Activated T-helper 2 cell treated with anti-CD3 and anti-CD28 coated beads, Interferon-gamma antibody, Interleukin-2, Interleukin-4, amounts not matched to agents 10 μg/mL and 5 μg/mL and 100 μg/mL, durations not matched to agents 14 hours and 24 hours and 36 hours (primary cell): ENCODE results near the gene CDKN3. TPM values are rescaled to one million over a fixed set of nuclear protein-coding genes. Genes with fewer than 3 reads are reported as not detected.
"Not testable (repeated sequence)": the region's sequence is repeated elsewhere in the genome, so short reads cannot be mapped to it uniquely, and the experiment has no call there.

Experiments
- DNase-seq: peaks from one replicate; pipeline ENCODE4 v3.0.0; 2021; ENCODE audit warnings: low spot score
- H3K27ac Mint-ChIP-seq: one replicate; pipeline ENCODE4 v1.8.0; 2021; ENCODE audit warnings: mixed read lengths
- H3K27me3 Mint-ChIP-seq: one replicate; pipeline ENCODE4 v1.8.0; 2021; ENCODE audit warnings: low read depth, mixed read lengths
- H3K36me3 Mint-ChIP-seq: one replicate; pipeline ENCODE4 v1.8.0; 2021; ENCODE audit warnings: low read depth, mixed read lengths
- H3K4me1 Mint-ChIP-seq: one replicate; pipeline ENCODE4 v1.8.0; 2021; ENCODE audit warnings: low read depth, mixed read lengths
- H3K4me3 Mint-ChIP-seq: one replicate; pipeline ENCODE4 v1.8.0; 2021; ENCODE audit warnings: low read depth, mild to moderate bottlenecking, moderate library complexity, mixed read lengths
- H3K9me3 Mint-ChIP-seq: one replicate; pipeline ENCODE4 v1.8.0; 2021; ENCODE audit warnings: mixed read lengths
- intact Hi-C: fragments of 100-400 bp; cut with micrococcal nuclease; formaldehyde crosslinking; loops from one replicate; pipeline ENCODE4 v1.15.1; 2023
- total RNA-seq: library from RNA; stranded (reverse); gene quantifications from 2 replicates; pipeline ENCODE4 v1.2.3, GENCODE V29; 2022

The CDKN3 gene
- total RNA-seq, 1 donor from 2014 or later, result 57.5 TPM

DNA sequence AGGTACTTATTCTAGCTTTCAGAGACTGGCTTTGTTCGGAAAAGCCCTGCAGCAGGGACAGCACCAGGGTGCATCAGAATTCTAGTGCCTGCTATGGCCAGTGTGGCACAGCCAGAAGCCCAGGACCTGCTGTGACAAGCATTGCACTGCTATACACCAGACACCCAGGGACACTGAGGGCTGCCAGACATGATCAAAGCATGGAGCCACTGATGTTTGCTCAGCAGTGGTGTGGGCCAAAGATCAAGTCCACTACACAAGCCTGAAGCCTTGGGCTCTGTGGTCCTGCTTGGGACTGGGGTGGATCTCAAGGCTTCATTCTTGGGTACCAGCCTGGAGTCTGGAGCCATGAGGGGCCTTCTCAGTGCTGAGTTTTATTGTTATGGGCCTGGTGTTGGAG, 36.1 kb upstream of the CDKN3 start:
- Mint-ChIP-seq H3K4me1 (peaks cover 2% of the 10 kb centered on the region), H3K4me3 (no peak overlapping the region), H3K27me3 (peaks cover 40% of the 10 kb centered on the region), H3K36me3 (no peaks in the 10 kb centered on the region), H3K9me3 (no peaks in the 10 kb centered on the region), H3K27ac (no peak overlapping the region)
- no peak for DNase-seq
- intact Hi-C loops, result no loop called here

DNA sequence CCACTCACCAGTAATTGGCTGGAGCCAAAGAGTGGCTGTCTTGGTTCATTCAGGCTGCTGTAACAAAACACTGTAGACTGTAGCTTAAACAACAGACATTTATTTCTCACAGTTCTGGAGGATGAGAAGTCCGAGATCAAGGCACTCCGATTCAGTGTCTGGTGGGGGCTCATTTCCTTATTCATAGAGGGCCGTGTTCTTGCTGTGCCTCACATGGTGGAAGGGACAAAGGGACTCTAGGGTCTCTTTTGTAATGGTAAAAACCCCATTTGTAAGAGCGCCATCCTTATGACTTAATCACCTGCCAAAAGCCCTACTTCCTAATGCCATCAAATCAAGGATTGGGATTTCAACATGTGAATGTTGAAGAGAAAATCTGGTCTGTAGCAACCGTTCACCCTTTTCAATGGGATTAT, 34.7 kb upstream of the CDKN3 start:
- Mint-ChIP-seq H3K27me3 (peaks cover 35% of the 10 kb centered on the region), H3K4me1 (peaks cover 2% of the 10 kb centered on the region), H3K27ac (no peak overlapping the region), H3K36me3 (no peaks in the 10 kb centered on the region), H3K4me3 (no peak overlapping the region), H3K9me3 (no peaks in the 10 kb centered on the region)
- intact Hi-C loops, result no loop called here
- no peak for DNase-seq

DNA sequence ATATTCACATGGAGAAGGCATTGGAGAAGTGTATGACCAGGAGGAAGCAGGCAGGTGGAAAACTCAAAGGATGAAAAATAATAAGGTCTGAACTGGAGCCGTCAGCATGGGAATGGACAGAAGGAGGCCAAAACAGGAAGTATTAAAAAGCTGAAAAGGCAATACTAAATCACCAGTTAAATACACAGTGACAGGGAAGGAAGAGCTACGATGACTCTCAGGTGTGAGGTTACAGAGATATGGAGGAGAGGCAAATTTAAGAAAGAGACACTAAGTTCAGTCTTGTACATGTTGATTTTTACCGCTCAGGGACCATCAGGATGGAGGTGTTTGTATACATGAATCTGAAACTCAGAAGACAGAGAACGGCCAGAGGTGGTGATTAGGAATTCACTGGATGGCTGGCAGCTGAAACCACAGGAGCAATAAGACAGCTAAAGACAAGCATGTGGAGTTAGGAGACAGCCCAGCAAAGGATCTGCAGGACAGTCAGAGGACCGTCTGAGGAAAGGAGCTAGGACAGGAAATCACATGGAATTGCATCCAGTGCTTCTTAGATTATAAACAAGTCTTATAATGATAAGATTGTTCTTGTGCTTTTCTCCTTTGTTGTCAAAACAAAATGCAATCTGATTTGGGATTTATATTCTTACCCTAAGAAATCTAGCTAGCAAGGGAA, 33.9 kb upstream of the CDKN3 start:
- H3K36me3 Mint-ChIP-seq, result no peaks in the 10 kb centered on the region

DNA sequence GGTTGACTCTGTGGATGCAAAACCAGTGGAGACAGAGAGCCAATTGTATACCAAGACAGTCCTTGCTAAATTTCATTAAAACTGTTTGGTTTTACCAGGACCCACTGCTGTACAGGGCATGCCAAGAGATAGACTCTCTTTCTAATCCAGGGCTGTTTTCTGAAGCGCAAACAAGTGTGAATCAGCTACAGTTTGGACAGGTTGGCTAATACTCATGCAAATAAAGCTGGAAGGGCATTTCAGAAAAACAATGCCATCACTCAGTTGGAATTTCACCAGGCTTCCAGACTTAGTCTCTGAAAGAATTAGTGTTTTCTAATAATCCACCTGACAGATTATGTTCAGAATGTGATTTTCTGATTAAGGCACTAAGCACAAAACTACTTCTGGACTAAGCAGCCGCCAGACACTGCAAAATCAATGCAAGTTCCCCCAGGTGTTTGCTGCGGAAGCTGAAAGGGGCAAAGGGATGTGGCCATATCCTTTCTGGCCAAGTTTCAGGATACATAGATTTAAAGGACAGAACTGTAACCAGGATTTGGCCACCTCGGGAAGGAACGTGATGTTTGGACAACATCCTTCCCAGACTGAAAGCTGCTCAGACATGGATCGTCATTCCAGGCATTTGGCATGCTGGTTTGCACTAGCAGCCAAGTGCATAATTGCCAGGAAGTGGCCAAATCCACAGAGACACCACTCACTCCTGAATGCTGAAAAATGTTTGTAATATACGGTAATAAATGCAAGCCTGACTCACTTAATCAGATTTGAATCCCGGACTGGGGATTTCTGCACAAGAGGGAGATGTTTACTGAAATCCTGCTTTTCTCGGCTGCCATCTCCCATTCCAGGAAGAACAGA, 32.0 kb upstream of the CDKN3 start:
- Mint-ChIP-seq H3K9me3 (no peaks in the 10 kb centered on the region), H3K27ac (no peak overlapping the region), H3K36me3 (no peaks in the 10 kb centered on the region), H3K27me3 (peaks cover 21% of the 10 kb centered on the region), H3K4me3 (no peak overlapping the region), H3K4me1 (peaks cover 4% of the 10 kb centered on the region)
- no peak for DNase-seq
- intact Hi-C loops, result no loop called here

More for the DNA sequence above, 33.9 kb upstream of the CDKN3 start:
- Mint-ChIP-seq H3K4me1 (peaks cover 2% of the 10 kb centered on the region), H3K9me3 (no peaks in the 10 kb centered on the region), H3K27me3 (peaks cover 31% of the 10 kb centered on the region), H3K27ac (no peak overlapping the region), H3K4me3 (no peak overlapping the region)
- no peak for DNase-seq
- intact Hi-C loops, result no loop called here

DNA sequence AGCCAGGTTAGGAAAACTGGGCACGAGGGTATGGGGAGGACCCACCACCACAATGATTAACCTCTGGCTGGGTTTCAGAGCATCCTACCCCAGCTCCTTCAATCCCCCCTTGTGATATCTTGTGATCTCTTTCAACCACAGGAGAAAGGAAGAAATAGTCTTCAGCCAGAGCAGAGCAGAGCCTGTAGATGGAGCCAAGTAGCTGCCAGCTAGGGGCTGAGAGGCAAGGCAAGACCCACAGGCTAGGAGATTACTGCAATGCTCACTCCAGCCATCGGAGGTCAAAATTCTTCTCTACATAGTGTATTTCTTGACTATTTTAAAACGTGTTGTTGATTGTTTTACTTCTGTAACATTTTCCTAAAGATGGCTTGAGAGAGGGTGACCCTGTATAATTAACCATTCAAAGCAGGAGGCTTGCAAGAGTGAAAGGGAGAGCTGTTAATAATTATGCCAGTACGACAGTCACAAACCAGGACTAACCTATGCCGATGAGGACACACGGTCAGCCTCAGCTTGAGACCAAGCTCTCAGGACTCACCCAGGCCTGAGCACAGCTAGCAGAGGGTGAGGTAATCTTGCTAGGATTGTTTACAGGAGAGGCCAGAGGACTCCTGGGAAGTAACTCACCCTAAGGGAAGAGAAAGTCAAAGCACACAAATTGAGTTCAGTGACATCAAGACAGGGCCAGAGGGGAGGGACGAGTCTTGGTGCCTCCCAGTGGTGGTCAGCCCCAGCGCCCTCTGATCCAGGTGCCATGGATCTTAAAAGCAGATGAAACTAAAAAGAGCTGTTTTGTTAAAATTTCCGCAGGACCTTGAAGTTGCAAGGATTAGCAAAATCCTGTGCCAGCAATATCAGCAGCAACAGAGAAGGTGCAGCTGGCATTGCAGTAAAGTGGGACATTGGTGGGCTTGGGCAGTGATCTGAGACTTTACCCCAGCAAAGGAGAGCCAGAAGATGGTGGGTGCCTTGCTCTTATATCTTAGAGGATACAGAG, 29.8 kb upstream of the CDKN3 start:
- H3K4me3 Mint-ChIP-seq, result no peak overlapping the region
- no peaks in the 10 kb centered on the region for H3K36me3 Mint-ChIP-seq
- H3K9me3 Mint-ChIP-seq, result no peaks in the 10 kb centered on the region
- no peak for DNase-seq
- intact Hi-C loops, result no loop called here
- H3K27me3 Mint-ChIP-seq, result peaks cover 13% of the 10 kb centered on the region
- peaks cover 9% of the 10 kb centered on the region for H3K4me1 Mint-ChIP-seq
- H3K27ac Mint-ChIP-seq, result no peak overlapping the region

DNA sequence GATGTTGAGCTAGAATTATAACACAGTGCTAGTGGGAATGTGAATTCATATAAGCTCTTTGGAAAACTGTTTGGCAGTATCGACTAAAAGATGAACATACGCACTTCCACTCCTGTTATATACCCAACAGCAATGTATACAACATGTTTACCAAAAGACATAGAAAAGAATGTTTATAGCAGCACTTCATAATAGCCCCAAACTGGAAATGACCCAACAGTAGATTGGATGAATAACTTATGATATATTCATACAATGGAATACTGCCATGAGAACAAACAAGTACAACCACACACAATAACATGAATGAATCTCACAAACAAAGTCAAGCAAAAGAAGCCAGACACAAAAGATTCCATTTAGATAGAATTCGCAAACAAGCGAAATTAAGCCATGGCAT, 28.5 kb upstream of the CDKN3 start:
- no peak overlapping the region for H3K27ac Mint-ChIP-seq
- H3K36me3 Mint-ChIP-seq, result no peaks in the 10 kb centered on the region
- intact Hi-C loops, result no loop called here

DNA sequence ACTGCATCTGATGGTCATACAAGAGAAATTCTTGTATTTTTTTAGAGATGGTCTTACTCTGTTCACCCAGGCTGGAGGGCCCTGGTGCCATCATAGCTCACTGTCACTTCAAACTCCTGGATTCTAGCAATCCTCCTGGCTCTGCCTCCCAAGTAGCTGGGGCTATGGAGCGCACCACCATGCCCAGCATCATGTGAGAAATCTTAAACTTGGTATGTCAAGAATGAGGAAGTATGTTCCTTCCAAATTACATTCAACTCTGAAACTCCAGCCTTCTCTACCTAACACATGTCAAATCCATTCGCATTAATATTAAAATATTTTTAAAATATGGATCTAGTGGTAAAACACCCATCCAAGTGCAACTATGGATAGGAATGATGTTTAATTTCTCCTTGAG, 27.5 kb upstream of the CDKN3 start:
- Mint-ChIP-seq H3K36me3 (no peaks in the 10 kb centered on the region), H3K9me3 (no peaks in the 10 kb centered on the region), H3K4me1 (peaks cover 7% of the 10 kb centered on the region), H3K27me3 (peaks cover 4% of the 10 kb centered on the region), H3K4me3 (no peak overlapping the region), H3K27ac (no peak overlapping the region)
- no peak for DNase-seq
- intact Hi-C loops, result no loop called here

More for the DNA sequence above, 28.5 kb upstream of the CDKN3 start:
- H3K4me1 Mint-ChIP-seq, result peaks cover 7% of the 10 kb centered on the region
- H3K4me3 Mint-ChIP-seq, result no peak overlapping the region
- no peaks in the 10 kb centered on the region for H3K9me3 Mint-ChIP-seq
- no peak for DNase-seq
- H3K27me3 Mint-ChIP-seq, result peaks cover 6% of the 10 kb centered on the region

DNA sequence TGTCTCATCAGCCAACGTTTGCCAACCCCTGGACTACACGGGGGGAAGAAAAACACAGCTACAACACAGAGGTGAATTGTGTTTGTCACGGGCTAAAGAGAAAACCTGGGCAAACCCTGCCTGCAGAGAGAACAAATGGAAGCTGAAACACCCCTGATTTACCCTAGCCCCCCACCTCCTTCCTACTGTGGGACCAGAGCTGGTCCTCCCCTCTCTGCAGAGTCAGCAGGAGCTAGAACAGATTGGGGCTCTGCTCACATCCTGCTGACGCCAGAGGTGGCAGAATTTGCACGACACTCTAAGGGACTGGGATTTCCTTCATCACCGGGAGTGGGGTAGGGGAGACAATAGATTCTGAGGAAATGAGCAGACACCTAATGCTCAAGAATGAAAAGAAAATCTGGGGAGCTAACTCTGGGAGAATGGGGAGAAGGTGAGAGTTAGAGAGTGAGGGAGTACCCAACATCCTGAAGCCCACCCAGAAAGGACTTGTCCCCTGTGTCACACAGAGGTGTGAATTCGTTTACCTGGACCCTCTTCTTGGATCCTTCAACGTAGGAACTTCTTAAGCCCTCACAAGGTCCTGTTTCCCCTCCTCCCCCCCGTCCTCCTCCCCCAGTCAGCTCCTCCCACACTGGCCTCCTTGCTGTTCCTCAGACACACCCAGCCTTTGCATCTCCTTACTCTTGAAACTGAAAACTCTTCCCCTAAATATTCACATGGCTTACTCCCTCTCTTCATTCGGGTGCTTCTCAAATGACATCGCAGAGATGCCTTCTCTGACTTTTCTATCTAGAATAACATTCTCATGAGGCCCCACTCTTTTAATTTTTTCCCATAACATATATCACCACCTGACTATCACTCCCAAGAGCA, 26.2 kb upstream of the CDKN3 start:
- peaks cover 7% of the 10 kb centered on the region for H3K27me3 Mint-ChIP-seq
- no peak overlapping the region for H3K4me3 Mint-ChIP-seq
- intact Hi-C loops, result no loop called here
- no peak overlapping the region for H3K27ac Mint-ChIP-seq
- H3K36me3 Mint-ChIP-seq, result no peaks in the 10 kb centered on the region
- H3K4me1 Mint-ChIP-seq, result peaks cover 7% of the 10 kb centered on the region
- no peaks in the 10 kb centered on the region for H3K9me3 Mint-ChIP-seq
- no peak for DNase-seq

DNA sequence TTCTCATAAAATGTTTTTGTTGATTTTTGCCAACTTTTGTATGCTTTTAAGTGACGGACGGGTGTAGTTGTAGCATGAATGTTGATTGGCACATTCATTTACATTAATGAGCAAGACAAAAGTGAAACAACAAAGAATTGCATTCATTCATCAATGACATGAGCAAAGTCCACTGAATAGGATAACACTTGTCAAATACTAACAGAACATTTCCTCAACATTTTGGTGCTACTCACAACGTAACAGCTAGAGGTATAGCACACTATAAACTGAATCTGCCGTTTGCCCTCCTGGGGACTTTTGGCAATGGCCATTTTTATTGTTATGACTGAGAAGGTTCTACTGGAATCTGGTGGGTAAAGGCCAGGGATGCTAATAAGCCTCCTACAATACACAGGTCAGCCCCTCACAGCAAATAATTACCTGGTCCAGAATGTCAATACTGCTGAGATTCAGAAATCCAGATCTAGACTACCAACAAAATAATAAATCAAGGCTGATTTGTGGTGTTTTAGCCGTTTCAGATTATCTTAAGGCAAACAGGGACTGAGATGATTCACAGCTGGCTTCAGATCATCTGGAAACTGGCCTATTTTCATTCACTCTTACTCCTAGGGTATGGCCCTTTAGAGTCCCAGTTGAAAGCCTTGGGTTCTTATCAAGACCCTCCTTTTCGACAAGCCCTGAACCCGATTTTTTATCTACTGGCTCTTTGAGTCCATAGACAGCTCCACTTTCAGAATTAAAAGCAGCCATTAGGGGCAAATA, 22.5 kb upstream of the CDKN3 start:
- Mint-ChIP-seq H3K27ac (no peak overlapping the region), H3K27me3 (peaks cover 18% of the 10 kb centered on the region), H3K4me3 (no peak overlapping the region), H3K9me3 (no peaks in the 10 kb centered on the region), H3K4me1 (peaks cover 7% of the 10 kb centered on the region), H3K36me3 (no peaks in the 10 kb centered on the region)
- no peak for DNase-seq
- intact Hi-C loops, result no loop called here

DNA sequence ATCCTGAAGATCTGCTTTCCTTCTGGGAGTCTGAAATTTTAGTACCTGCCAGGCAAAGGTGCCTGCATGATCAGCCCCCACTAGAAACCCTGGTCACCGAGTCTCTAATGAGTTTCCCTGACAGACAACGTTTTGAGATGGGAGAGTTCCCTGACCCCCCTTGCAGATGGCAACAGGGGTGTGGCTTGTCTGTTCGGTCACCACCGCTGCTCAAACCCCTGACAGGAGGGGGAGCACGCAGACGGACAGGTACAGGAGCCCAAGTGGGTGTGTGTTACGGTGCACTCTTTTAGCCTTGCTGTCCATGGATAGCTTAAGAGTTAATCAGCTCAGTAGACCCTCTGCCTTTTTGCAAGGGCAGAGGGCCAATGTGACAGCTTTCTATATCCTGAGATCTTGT, 19.3 kb upstream of the CDKN3 start:
- H3K9me3 Mint-ChIP-seq, result no peaks in the 10 kb centered on the region
- no peaks in the 10 kb centered on the region for H3K36me3 Mint-ChIP-seq
- H3K27ac Mint-ChIP-seq, result no peak overlapping the region
- DNase-seq, result no peak
- H3K4me3 Mint-ChIP-seq, result no peak overlapping the region
- H3K4me1 Mint-ChIP-seq, result no peaks in the 10 kb centered on the region
- peaks cover 34% of the 10 kb centered on the region for H3K27me3 Mint-ChIP-seq
- intact Hi-C loops, result no loop called here

DNA sequence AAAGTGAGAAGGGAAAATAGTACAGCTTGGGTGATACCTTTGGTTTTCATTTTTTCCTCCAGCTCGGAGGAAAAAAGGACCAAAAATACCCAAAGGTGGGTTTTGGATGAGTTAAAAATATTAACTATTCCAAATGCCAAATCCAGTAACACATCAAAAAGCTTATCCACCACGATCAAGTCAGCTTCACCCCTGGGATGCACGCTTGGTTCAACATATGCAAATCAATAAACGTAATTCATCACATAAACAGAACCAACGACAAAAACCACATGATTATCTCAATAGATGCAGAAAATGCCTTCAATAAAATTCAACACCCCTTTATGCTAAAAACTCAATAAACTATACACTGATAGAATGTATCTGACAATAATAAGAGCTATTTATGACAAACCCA, 17.9 kb upstream of the CDKN3 start:
- DNase-seq, H3K27ac Mint-ChIP-seq, H3K9me3 Mint-ChIP-seq, H3K4me3 Mint-ChIP-seq, intact Hi-C loops, H3K36me3 Mint-ChIP-seq, H3K4me1 Mint-ChIP-seq: not testable (repeated sequence)
- H3K27me3 Mint-ChIP-seq, result peaks cover 34% of the 10 kb centered on the region
